ENCODE measurements around the gene LTB4R2.

LTB4R2 gene

GRCh38 chr14:24298892-24299254 is 11.1 kb upstream of the LTB4R2 start:
- no peak for DNase-seq (ENCODE audit: extremely low read depth in 1 of 2, low read depth in 1 of 2)

GRCh38 chr14:24299255-24300191 is 10.4 kb upstream of the LTB4R2 start, which contains the start of the genes DHRS1 and NOP9:
DHRS1 (minus strand) TSS chr14:24299780; CDS start chr14:24299106, 674 bp downstream.
NOP9 (plus strand) TSS chr14:24299850; CDS start chr14:24299955, 105 bp downstream.
- DNase-seq (ENCODE audit: extremely low read depth in 1 of 2, low read depth in 1 of 2): peak; percentile 75 to 79

- DNase-seq (ENCODE audit: extremely low read depth in 1 of 2, low read depth in 1 of 2): no peak
Observed at GRCh38 chr14:24300326-24300980, 9.5 kb upstream of the LTB4R2 start.

GRCh38 chr14:24304019-24304387 is 5.9 kb upstream of the LTB4R2 start:
- no peak for DNase-seq (ENCODE audit: extremely low read depth in 1 of 2, low read depth in 1 of 2)

GRCh38 chr14:24307156-24307574 is 2.8 kb upstream of the LTB4R2 start:
- DNase-seq (ENCODE audit: extremely low read depth in 1 of 2, low read depth in 1 of 2): no peak

GRCh38 chr14:24307575-24308341 is 2.2 kb upstream of the LTB4R2 start, which contains the start of gene CIDEB:
CIDEB (minus strand) TSS chr14:24307977; CDS start chr14:24307858, 119 bp downstream.
- no peak for DNase-seq (ENCODE audit: extremely low read depth in 1 of 2, low read depth in 1 of 2)

GRCh38 chr14:24308342-24309124 is 1.4 kb upstream of the LTB4R2 start:
- DNase-seq (ENCODE audit: extremely low read depth in 1 of 2, low read depth in 1 of 2): no peak

GRCh38 chr14:24310265-24310645 is 315 bp downstream of the LTB4R2 start:
- no peak for DNase-seq (ENCODE audit: extremely low read depth in 1 of 2, low read depth in 1 of 2)

- peak; percentile 45 to 51 for DNase-seq (ENCODE audit: extremely low read depth in 1 of 2, low read depth in 1 of 2)
Observed at GRCh38 chr14:24310646-24311604, 985 bp downstream of the LTB4R2 start, which contains the start of gene LTB4R. LTB4R (plus strand) TSS chr14:24311502; CDS start chr14:24315652, 4,150 bp downstream.

- no peak for DNase-seq (ENCODE audit: extremely low read depth in 1 of 2, low read depth in 1 of 2)
Observed at GRCh38 chr14:24311837-24312615, 2.1 kb downstream of the LTB4R2 start.

- DNase-seq (ENCODE audit: extremely low read depth in 1 of 2, low read depth in 1 of 2): no peak
Observed at GRCh38 chr14:24312736-24313507, 3.0 kb downstream of the LTB4R2 start.

GRCh38 chr14:24313913-24314312 is 4.0 kb downstream of the LTB4R2 start:
- no peak for DNase-seq (ENCODE audit: extremely low read depth in 1 of 2, low read depth in 1 of 2)

- no peak for DNase-seq (ENCODE audit: extremely low read depth in 1 of 2, low read depth in 1 of 2)
Observed at GRCh38 chr14:24314377-24315193, 4.6 kb downstream of the LTB4R2 start.

GRCh38 chr14:24315243-24315806 is 5.4 kb downstream of the LTB4R2 start:
- DNase-seq (ENCODE audit: extremely low read depth in 1 of 2, low read depth in 1 of 2): no peak

GRCh38 chr14:24315807-24316596 is 6.1 kb downstream of the LTB4R2 start:
- DNase-seq (ENCODE audit: extremely low read depth in 1 of 2, low read depth in 1 of 2): no peak

- DNase-seq (ENCODE audit: extremely low read depth in 1 of 2, low read depth in 1 of 2): no peak
Observed at GRCh38 chr14:24316597-24316950, 6.6 kb downstream of the LTB4R2 start.

Data from stimulated activated CD8-positive, alpha-beta memory T cell treated with anti-CD3 and anti-CD28 coated beads, Interleukin-7, amount 100 ng/mL, for 48 hours (primary cell).